A673 (cell line): ENCODE results near the gene CCDC43.

Experiments
- EZH2 ChIP-seq: fragments of 200-600 bp; sonication (generic); IDR thresholded peaks from 2 replicates; pipeline ENCODE4 v1.6.1; 2017; ENCODE audit warnings: borderline replicate concordance, low read depth, mild to moderate bottlenecking, mixed read lengths, antibody characterized with exemption, low read length; ENCODE audit not compliant: poor library complexity, severe bottlenecking
- TF ChIP-seq, protein P1 (sequence below): fragments of 300-800, 200-600 bp; sonication (generic); conservative IDR thresholded peaks from 2 replicates; pipeline ENCODE4 v1.5.1; 2017; ENCODE audit warnings: low read depth, mild to moderate bottlenecking, antibody characterized with exemption, low read length, moderate library complexity, mixed read lengths

DNA sequence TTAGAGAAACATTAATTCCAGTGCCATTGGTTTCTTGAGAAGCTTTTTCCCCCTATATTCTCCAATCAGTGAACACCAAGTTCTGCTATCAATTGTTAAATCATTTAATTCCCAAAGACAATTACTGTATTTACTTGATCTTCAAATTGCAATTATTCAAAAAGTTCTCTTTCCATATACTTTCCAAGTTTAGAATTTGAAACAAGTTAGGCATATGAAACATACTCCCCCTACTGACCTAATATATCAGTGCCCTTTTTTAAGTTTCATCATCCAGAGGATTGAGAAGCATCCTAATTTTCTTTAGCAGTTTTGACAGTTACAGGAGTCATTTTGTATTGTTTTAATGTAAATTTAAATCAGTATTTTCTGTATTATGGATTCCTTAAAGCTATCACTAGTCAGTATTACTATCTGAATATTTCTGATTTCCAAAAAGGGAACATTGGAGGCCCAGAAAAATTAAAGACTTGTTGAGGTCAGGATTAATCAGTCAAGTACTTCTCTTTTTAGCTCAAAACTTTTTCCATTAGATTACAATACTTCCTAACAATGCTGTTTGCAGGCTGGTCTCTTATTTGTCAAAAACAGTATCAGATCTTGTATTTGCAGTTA is 17.0 kb downstream of the CCDC43 start:
- TF ChIP-seq, protein P1, sequence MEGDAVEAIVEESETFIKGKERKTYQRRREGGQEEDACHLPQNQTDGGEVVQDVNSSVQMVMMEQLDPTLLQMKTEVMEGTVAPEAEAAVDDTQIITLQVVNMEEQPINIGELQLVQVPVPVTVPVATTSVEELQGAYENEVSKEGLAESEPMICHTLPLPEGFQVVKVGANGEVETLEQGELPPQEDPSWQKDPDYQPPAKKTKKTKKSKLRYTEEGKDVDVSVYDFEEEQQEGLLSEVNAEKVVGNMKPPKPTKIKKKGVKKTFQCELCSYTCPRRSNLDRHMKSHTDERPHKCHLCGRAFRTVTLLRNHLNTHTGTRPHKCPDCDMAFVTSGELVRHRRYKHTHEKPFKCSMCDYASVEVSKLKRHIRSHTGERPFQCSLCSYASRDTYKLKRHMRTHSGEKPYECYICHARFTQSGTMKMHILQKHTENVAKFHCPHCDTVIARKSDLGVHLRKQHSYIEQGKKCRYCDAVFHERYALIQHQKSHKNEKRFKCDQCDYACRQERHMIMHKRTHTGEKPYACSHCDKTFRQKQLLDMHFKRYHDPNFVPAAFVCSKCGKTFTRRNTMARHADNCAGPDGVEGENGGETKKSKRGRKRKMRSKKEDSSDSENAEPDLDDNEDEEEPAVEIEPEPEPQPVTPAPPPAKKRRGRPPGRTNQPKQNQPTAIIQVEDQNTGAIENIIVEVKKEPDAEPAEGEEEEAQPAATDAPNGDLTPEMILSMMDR = peak; percentile 56
- TF ChIP-seq EZH2 = no peak
